SU-DHL-6 (cell line): Measurements from ENCODE around the gene TEAD1.

Experiments used
- H2AFZ ChIP-seq: fragments of 200-600 bp; sonication (generic); 2 replicates; pipeline ENCODE4 v1.6.1; 2014; ENCODE audit warnings: low read depth, mild to moderate bottlenecking, moderate library complexity, mixed read lengths, antibody characterized with exemption, low read length; ENCODE audit not compliant: severe bottlenecking
- H3F3A ChIP-seq: fragments of 200-600 bp; shearing (Covaris generic); 2 replicates; pipeline ENCODE4 v1.6.0; 2016; ENCODE audit warnings: antibody characterized with exemption, mild to moderate bottlenecking; ENCODE audit not compliant: insufficient read depth
- H3K27ac ChIP-seq: fragments of 200-600 bp; sonication (generic); 2 replicates; pipeline ENCODE4 v1.5.1; 2016; ENCODE audit warnings: low read depth, mild to moderate bottlenecking, low read length, moderate library complexity, mixed read lengths
- H3K27me3 ChIP-seq: fragments of 200-600 bp; sonication (generic), shearing (Covaris generic); 2 replicates; pipeline ENCODE4 v1.6.0; 2014; ENCODE audit warnings: mild to moderate bottlenecking, low read length
- H3K36me3 ChIP-seq: fragments of 200-600 bp; sonication (generic); 2 replicates; pipeline ENCODE4 v1.6.1; 2014; ENCODE audit warnings: mild to moderate bottlenecking, low read length, mixed read lengths
- H3K4me2 ChIP-seq: fragments of 300-600, 200-600 bp; shearing (Covaris generic), sonication (generic); 2 replicates; pipeline ENCODE4 v1.6.0; 2014; ENCODE audit warnings: low read length, low read depth, mild to moderate bottlenecking; ENCODE audit not compliant: poor library complexity, severe bottlenecking
- H3K4me3 ChIP-seq: fragments of 200-600 bp; sonication (generic); 2 replicates; pipeline ENCODE4 v1.5.1; 2014; ENCODE audit warnings: antibody characterized with exemption, low read length, mild to moderate bottlenecking, mixed read lengths; ENCODE audit not compliant: insufficient read depth, poor library complexity, severe bottlenecking
- H3K79me2 ChIP-seq: fragments of 200-600 bp; sonication (generic); 2 replicates; pipeline ENCODE4 v1.6.1; 2014; ENCODE audit warnings: mild to moderate bottlenecking, low read length, moderate library complexity; ENCODE audit not compliant: insufficient read depth
- H3K9ac ChIP-seq: fragments of 200-600 bp; sonication (generic); 2 replicates; pipeline ENCODE4 v1.7.0; 2014; ENCODE audit warnings: mild to moderate bottlenecking, low read length
- H3K9me2 ChIP-seq: fragments of 200-600 bp; sonication (generic); replicated peaks from 2 replicates; pipeline ENCODE4 v1.6.1; 2014; ENCODE audit warnings: low read length; ENCODE audit not compliant: insufficient read depth
- H3K9me3 ChIP-seq: fragments of 200-600 bp; sonication (generic); 2 replicates; pipeline ENCODE4 v1.6.1; 2014; ENCODE audit warnings: low read length, mixed read lengths; ENCODE audit not compliant: insufficient read depth
- H4K20me1 ChIP-seq: fragments of 200-600 bp; sonication (generic); 2 replicates; pipeline ENCODE4 v1.6.1; 2014; ENCODE audit warnings: low read depth, mild to moderate bottlenecking, antibody characterized with exemption, low read length, moderate library complexity, mixed read lengths
- EZH2phosphoT487 ChIP-seq: fragments of 200-600 bp; sonication (generic), shearing (Covaris generic); conservative IDR thresholded peaks from 2 replicates; pipeline ENCODE4 v1.6.1; 2018; ENCODE audit warnings: mild to moderate bottlenecking, antibody characterized with exemption, low read length, moderate library complexity, mixed read lengths
- TF ChIP-seq, protein P1 (sequence below): fragments of 200-600 bp; sonication (generic); IDR thresholded peaks from one replicate; pipeline ENCODE4 v1.5.1; 2017; ENCODE audit warnings: antibody characterized with exemption, mild to moderate bottlenecking, low read length, moderate library complexity; ENCODE audit not compliant: insufficient read depth, poor library complexity, severe bottlenecking

TEAD1 gene

DNA sequence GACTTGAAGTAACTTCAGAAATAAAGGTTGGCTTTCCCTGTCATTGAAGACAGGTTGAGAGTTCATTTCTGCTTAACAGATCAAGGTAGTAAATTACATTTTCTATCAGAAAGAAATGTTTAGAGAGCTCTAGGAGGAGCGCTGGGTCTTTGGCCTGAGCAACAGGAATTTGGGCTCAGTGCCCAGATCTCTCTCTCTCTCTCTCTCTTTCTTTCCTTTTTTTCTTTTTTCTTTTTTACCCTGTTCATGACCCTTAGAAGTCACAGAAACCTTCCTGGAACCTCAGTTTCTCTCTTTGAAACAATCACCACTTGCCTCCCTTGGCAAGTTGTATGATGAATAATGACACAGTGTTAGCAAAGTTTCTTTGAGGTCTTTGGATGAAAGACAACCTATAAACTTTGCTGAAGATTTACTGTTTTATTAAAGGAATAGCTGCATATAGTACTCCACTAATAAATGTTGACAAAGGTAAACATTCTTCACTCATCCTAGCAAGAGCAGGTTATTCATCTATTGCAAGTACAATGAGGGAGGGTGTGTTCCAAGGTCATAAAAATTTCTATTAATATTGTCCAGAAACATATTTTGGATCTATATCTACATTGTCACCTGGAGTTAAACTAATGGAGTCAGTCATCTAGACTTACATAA is 299.4 kb downstream of the TEAD1 start:
- H3K9me3 ChIP-seq = no peaks in the 10 kb centered on the region
- H3K9me2 ChIP-seq = no peaks in the 10 kb centered on the region; the same call in 1 of the 2 replicates
- H3K9ac ChIP-seq = no peak overlapping the region
- no peaks in the 10 kb centered on the region for H3K36me3 ChIP-seq
- no peak overlapping the region for H3K27ac ChIP-seq
- no peaks in the 10 kb centered on the region for H3K27me3 ChIP-seq
- H4K20me1 ChIP-seq = no peaks in the 10 kb centered on the region
- no peak overlapping the region for H2AFZ ChIP-seq
- no peaks in the 10 kb centered on the region for H3F3A ChIP-seq
- H3K4me3 ChIP-seq = no peak overlapping the region
- H3K4me2 ChIP-seq = no peak overlapping the region
- no peaks in the 10 kb centered on the region for H3K79me2 ChIP-seq
- no peak for TF ChIP-seq EZH2phosphoT487
- TF ChIP-seq, protein P1, sequence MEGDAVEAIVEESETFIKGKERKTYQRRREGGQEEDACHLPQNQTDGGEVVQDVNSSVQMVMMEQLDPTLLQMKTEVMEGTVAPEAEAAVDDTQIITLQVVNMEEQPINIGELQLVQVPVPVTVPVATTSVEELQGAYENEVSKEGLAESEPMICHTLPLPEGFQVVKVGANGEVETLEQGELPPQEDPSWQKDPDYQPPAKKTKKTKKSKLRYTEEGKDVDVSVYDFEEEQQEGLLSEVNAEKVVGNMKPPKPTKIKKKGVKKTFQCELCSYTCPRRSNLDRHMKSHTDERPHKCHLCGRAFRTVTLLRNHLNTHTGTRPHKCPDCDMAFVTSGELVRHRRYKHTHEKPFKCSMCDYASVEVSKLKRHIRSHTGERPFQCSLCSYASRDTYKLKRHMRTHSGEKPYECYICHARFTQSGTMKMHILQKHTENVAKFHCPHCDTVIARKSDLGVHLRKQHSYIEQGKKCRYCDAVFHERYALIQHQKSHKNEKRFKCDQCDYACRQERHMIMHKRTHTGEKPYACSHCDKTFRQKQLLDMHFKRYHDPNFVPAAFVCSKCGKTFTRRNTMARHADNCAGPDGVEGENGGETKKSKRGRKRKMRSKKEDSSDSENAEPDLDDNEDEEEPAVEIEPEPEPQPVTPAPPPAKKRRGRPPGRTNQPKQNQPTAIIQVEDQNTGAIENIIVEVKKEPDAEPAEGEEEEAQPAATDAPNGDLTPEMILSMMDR = no peak

DNA sequence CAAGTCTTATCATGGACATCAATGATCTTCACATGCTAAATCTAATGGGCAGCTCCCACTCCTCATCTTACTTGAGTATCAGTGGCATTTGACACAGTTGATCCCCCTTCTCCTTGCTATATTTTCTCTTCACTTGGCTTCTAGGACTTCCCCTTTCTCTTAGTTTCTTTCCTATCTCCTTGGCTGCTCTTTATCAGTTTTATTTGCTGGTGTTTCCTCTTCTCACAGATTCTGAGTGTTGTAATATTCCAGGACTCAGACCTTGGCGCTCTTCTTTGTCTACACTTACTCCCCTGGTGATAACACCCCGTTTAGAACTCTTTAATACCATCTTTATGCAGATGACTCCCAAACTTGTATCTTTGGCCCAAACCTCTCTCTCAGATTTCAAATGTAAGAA is 301.0 kb downstream of the TEAD1 start:
- no peak overlapping the region for H2AFZ ChIP-seq
- no peaks in the 10 kb centered on the region for H3F3A ChIP-seq
- no peak overlapping the region for H3K4me3 ChIP-seq
- no peak for TF ChIP-seq EZH2phosphoT487
- TF ChIP-seq, protein P1 = no peak
- H3K9me2 ChIP-seq = no peaks in the 10 kb centered on the region; the same call in 1 of the 2 replicates
- H3K9ac ChIP-seq = no peak overlapping the region
- no peaks in the 10 kb centered on the region for H3K36me3 ChIP-seq
- no peak overlapping the region for H3K4me2 ChIP-seq
- H3K27ac ChIP-seq = no peak overlapping the region
- H3K9me3 ChIP-seq = no peaks in the 10 kb centered on the region
- H3K79me2 ChIP-seq = no peaks in the 10 kb centered on the region
- H3K27me3 ChIP-seq = no peaks in the 10 kb centered on the region
- no peaks in the 10 kb centered on the region for H4K20me1 ChIP-seq

DNA sequence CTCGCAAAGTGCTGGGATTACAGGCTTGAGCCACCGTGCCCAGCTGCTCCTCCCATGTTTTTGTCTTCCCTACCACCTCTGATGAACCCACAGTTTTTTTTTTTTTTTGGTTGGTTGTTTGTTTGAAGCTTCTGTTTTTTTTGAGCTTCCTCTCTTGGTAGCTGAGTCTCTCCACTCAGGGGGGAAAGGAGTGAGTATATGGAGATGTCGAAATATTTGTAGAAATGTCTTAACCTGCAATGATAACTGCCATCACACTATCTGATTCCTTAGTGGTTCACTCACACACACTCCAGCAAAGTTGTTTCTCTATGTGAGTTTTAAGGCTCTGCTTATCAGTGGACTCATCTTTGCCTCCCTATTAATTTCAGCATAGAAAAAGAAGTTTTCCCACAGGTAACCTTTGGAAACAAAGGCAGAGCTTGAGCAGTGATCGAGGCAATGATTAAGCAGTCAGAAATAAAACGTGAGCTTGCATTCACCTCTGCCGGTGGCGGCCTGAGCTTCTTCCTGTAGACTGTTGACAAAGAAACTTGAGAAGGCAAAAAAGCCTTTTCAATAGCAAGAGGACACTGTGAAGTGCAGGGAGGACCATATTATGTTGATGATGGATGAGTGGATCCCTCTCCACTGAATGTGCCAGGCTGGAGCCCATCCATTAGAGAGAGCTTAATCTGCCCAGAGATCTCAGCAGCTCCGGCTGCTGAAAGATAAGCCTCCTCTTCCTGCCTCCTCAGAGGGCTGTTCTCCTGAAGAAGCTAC is 305.9 kb downstream of the TEAD1 start:
- H3K9me3 ChIP-seq = no peaks in the 10 kb centered on the region
- no peaks in the 10 kb centered on the region for H3K27me3 ChIP-seq
- no peak overlapping the region for H3K4me2 ChIP-seq
- no peak overlapping the region for H3K4me3 ChIP-seq
- no peak overlapping the region for H3K27ac ChIP-seq
- no peak overlapping the region for H2AFZ ChIP-seq
- no peaks in the 10 kb centered on the region for H3K36me3 ChIP-seq
- H4K20me1 ChIP-seq = no peaks in the 10 kb centered on the region
- H3K79me2 ChIP-seq = no peaks in the 10 kb centered on the region
- no peak overlapping the region for H3K9ac ChIP-seq
- TF ChIP-seq, protein P1 = no peak
- no peak for TF ChIP-seq EZH2phosphoT487
- no peaks in the 10 kb centered on the region for H3F3A ChIP-seq
- H3K9me2 ChIP-seq = no peaks in the 10 kb centered on the region; the same call in 1 of the 2 replicates
